H1 (cell line): ENCODE data around the gene PDZD2. TPM values are rescaled to one million over a fixed set of nuclear protein-coding genes. Genes with fewer than 3 reads are reported as not detected.

Experiments
- BRCA1 ChIP-seq: IDR thresholded peaks from 2 replicates; pipeline ENCODE4 v1.6.1; 2012; ENCODE audit warnings: low read depth, low read length, improper control_type of control experiment
- EP300 ChIP-seq, 2 experiments: IDR thresholded peaks; 1 replicate in 1 of 2; 2 replicates in 1 of 2; pipeline ENCODE4 v1.6.1; 2011 to 2012; ENCODE audit warnings: low read depth in 2 of 2, low read length in 2 of 2, mild to moderate bottlenecking in 2 of 2, borderline replicate concordance in 1 of 2, inconsistent platforms in 1 of 2, moderate library complexity in 1 of 2
- FOSL1 ChIP-seq: IDR thresholded peaks from 2 replicates; pipeline ENCODE4 v1.6.1; 2011; ENCODE audit warnings: mild to moderate bottlenecking, low read depth, low read length, moderate library complexity; ENCODE audit not compliant: insufficient read depth
- SIRT6 ChIP-seq: IDR thresholded peaks from one replicate; pipeline ENCODE4 v1.7.1; 2012; ENCODE audit warnings: low read length, inconsistent platforms
- polyA plus RNA-seq, 7 experiments: library from polyadenylated mRNA; depleted of rRNA in 3 of 7; stranded (reverse) in 5 of 7; unstranded in 2 of 7; fragments of >200 nt in 5 of 7; fragments of 200-250 nt in 2 of 7; gene quantifications; 1 replicate in 5 of 7; 2 replicates in 1 of 7; 4 replicates in 1 of 7; pipeline versions ENCODE4 v1.2.1 to v1.2.3, GENCODE V29; 2011 to 2013; ENCODE audit warnings: missing spikeins in 2 of 7, mixed read lengths in 2 of 7
- total RNA-seq: library from RNA; stranded (reverse); fragmentation: NEBNext Ultra II Directional; extraction: Animal tissue kit (Norgen Biotek cat#: 25700); gene quantifications from 2 replicates; pipeline ENCODE4 v1.2.1, GENCODE V29; 2021

Gene PDZD2
- total and polyA plus RNA-seq, 2 of the 8 experiments (the other 6 are each of a cell fraction or from before 2014, with no cell fraction given): 1.2 to 6.8 TPM

DNA sequence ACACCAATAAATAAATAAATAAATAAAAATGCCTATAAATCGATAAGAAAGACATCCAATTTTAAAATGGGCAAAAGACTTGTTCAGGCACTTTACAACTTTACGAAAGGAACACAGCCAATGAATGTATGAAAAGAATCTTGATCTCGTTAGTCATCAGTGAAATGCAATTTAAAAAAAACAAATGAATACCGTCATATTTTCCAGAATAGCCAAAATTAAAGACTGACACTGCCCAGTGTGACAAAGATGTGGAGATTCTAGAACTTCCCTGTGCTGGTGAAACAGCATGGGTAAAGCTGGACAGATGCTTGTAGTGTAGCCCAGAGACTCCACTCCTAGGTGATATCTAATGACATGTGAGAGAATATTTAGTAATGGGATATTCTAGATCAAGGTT, 408.1 kb downstream of the PDZD2 start (continued):
- TF ChIP-seq FOSL1 (no peak), EP300 (IDR thresholded peaks at IDR 0.05; ENCODE audit: borderline replicate concordance in 1 of 2, low read depth in 2 of 2, low read length in 2 of 2) (no peak), BRCA1 (no peak), SIRT6 (no peak)
